Uterus (tissue), 2 donors: Measurements from ENCODE around the gene CD101.

Experiments used
- CTCF ChIP-seq, 4 experiments: fragments of 200-600 bp in 2 of 4; fragments of 450-650 bp in 2 of 4; sonication (generic) in 2 of 4; IDR thresholded peaks; one replicate each; pipeline ENCODE4 v1.5.1; 2016 to 2019; ENCODE audit warnings: antibody characterized with exemption in 4 of 4, mild to moderate bottlenecking in 2 of 4, moderate library complexity in 1 of 4
- POLR2A ChIP-seq, 2 donors: fragments of 450-650 bp; IDR thresholded peaks; one replicate each; pipeline ENCODE4 v1.6.1; 2016; ENCODE audit warnings: antibody characterized with exemption in 2 of 2, mild to moderate bottlenecking in 1 of 2, moderate library complexity in 1 of 2

- TF ChIP-seq CTCF (IDR thresholded peaks at IDR 0.05) (no peak), POLR2A (IDR thresholded peaks at IDR 0.05) (no peak)
Measured at GRCh38 chr1:117070124-117070523, 68.6 kb downstream of the CD101 start.
